ENCODE results near the gene SLFN5.
"Not testable (repeated sequence)": the region's sequence is repeated elsewhere in the genome, so short reads cannot be mapped to it uniquely, and the experiment has no call there.

The SLFN5 gene

GRCh38 chr17:35294756-35295155 lies 51.9 kb downstream of the SLFN5 start:
- Histone ChIP-seq H3K27ac (ENCODE audit: low read length) (no peak overlapping the region), H3K4me3 (ENCODE audit: low read depth in 1 of 2, low read length in 2 of 2) (no peak overlapping the region), H3K4me1 (ENCODE audit: control insufficient read depth in 1 of 2, insufficient read depth in 2 of 2, low read length in 2 of 2) (no peaks in the 10 kb centered on the region), H3K9me3 (ENCODE audit: control insufficient read depth in 1 of 2, low read length in 2 of 2) (no peaks in the 10 kb centered on the region), H3K36me3 (ENCODE audit: control insufficient read depth in 1 of 2, insufficient read depth in 2 of 2, low read length in 2 of 2) (no peaks in the 10 kb centered on the region), H3K27me3 (ENCODE audit: low read depth, low read length) (no peaks in the 10 kb centered on the region)

GRCh38 chr17:35295686-35296085 lies 52.8 kb downstream of the SLFN5 start:
- Histone ChIP-seq H3K36me3 (ENCODE audit: control insufficient read depth in 1 of 2, insufficient read depth in 2 of 2, low read length in 2 of 2) (no peaks in the 10 kb centered on the region), H3K27ac (ENCODE audit: low read length) (no peak overlapping the region), H3K4me3 (ENCODE audit: low read depth in 1 of 2, low read length in 2 of 2) (no peak overlapping the region), H3K27me3 (ENCODE audit: low read depth, low read length) (no peaks in the 10 kb centered on the region), H3K9me3 (ENCODE audit: control insufficient read depth in 1 of 2, low read length in 2 of 2) (no peaks in the 10 kb centered on the region), H3K4me1 (ENCODE audit: control insufficient read depth in 1 of 2, insufficient read depth in 2 of 2, low read length in 2 of 2) (no peaks in the 10 kb centered on the region)

- Histone ChIP-seq H3K4me3 (ENCODE audit: low read depth in 1 of 2, low read length in 2 of 2) (no peak overlapping the region), H3K36me3 (ENCODE audit: control insufficient read depth in 1 of 2, insufficient read depth in 2 of 2, low read length in 2 of 2) (no peaks in the 10 kb centered on the region), H3K9me3 (ENCODE audit: control insufficient read depth in 1 of 2, low read length in 2 of 2) (no peaks in the 10 kb centered on the region), H3K4me1 (ENCODE audit: control insufficient read depth in 1 of 2, insufficient read depth in 2 of 2, low read length in 2 of 2) (no peaks in the 10 kb centered on the region), H3K27me3 (ENCODE audit: low read depth, low read length) (no peaks in the 10 kb centered on the region), H3K27ac (ENCODE audit: low read length) (no peak overlapping the region)
Measured at GRCh38 chr17:35297666-35298065, 54.8 kb downstream of the SLFN5 start.

- Histone ChIP-seq H3K27me3 (ENCODE audit: low read depth, low read length) (no peaks in the 10 kb centered on the region), H3K9me3 (ENCODE audit: control insufficient read depth in 1 of 2, low read length in 2 of 2) (no peaks in the 10 kb centered on the region), H3K4me1 (ENCODE audit: control insufficient read depth in 1 of 2, insufficient read depth in 2 of 2, low read length in 2 of 2) (no peaks in the 10 kb centered on the region), H3K27ac (ENCODE audit: low read length) (no peak overlapping the region), H3K36me3 (ENCODE audit: control insufficient read depth in 1 of 2, insufficient read depth in 2 of 2, low read length in 2 of 2) (no peaks in the 10 kb centered on the region), H3K4me3 (ENCODE audit: low read depth in 1 of 2, low read length in 2 of 2) (no peak overlapping the region)
Measured at GRCh38 chr17:35298639-35299038, 55.8 kb downstream of the SLFN5 start.

- no peaks in the 10 kb centered on the region for H3K4me1 ChIP-seq (ENCODE audit: control insufficient read depth in 1 of 2, insufficient read depth in 2 of 2, low read length in 2 of 2)
- H3K36me3 ChIP-seq (ENCODE audit: control insufficient read depth in 1 of 2, insufficient read depth in 2 of 2, low read length in 2 of 2): no peaks in the 10 kb centered on the region
- no peak overlapping the region for H3K4me3 ChIP-seq (ENCODE audit: low read depth in 1 of 2, low read length in 2 of 2)
- no peak overlapping the region for H3K27ac ChIP-seq (ENCODE audit: low read length)
- H3K9me3 ChIP-seq (ENCODE audit: control insufficient read depth in 1 of 2, low read length in 2 of 2): no peaks in the 10 kb centered on the region
- H3K27me3 ChIP-seq (ENCODE audit: low read depth, low read length): no peaks in the 10 kb centered on the region
Measured at GRCh38 chr17:35299135-35299534, 56.3 kb downstream of the SLFN5 start.

GRCh38 chr17:35309345-35309744 lies 66.5 kb downstream of the SLFN5 start:
- H3K27ac ChIP-seq (ENCODE audit: low read length); H3K9me3 ChIP-seq (ENCODE audit: control insufficient read depth in 1 of 2, low read length in 2 of 2); H3K4me3 ChIP-seq (ENCODE audit: low read depth in 1 of 2, low read length in 2 of 2); H3K36me3 ChIP-seq (ENCODE audit: control insufficient read depth in 1 of 2, insufficient read depth in 2 of 2, low read length in 2 of 2); H3K27me3 ChIP-seq (ENCODE audit: low read depth, low read length): not testable (repeated sequence)
- H3K4me1 ChIP-seq (ENCODE audit: control insufficient read depth in 1 of 2, insufficient read depth in 2 of 2, low read length in 2 of 2): peaks cover 4 to 13% of the 10 kb centered on the region in 2 donors

- Histone ChIP-seq H3K4me3 (ENCODE audit: low read depth in 1 of 2, low read length in 2 of 2) (no peak overlapping the region), H3K36me3 (ENCODE audit: control insufficient read depth in 1 of 2, insufficient read depth in 2 of 2, low read length in 2 of 2) (no peaks in the 10 kb centered on the region), H3K9me3 (ENCODE audit: control insufficient read depth in 1 of 2, low read length in 2 of 2) (no peaks in the 10 kb centered on the region), H3K27ac (ENCODE audit: low read length) (no peak overlapping the region), H3K4me1 (ENCODE audit: control insufficient read depth in 1 of 2, insufficient read depth in 2 of 2, low read length in 2 of 2) (peaks cover 4 to 13% of the 10 kb centered on the region in 2 donors), H3K27me3 (ENCODE audit: low read depth, low read length) (peaks cover 5% of the 10 kb centered on the region)
Measured at GRCh38 chr17:35312346-35312745, 69.5 kb downstream of the SLFN5 start.

- peaks cover 5% of the 10 kb centered on the region for H3K27me3 ChIP-seq (ENCODE audit: low read depth, low read length)
- H3K27ac ChIP-seq (ENCODE audit: low read length): peak overlapping the region; percentile 8
- no peaks in the 10 kb centered on the region for H3K9me3 ChIP-seq (ENCODE audit: control insufficient read depth in 1 of 2, low read length in 2 of 2)
- peak overlapping the region; percentile 32 to 63 for H3K4me3 ChIP-seq (ENCODE audit: low read depth in 1 of 2, low read length in 2 of 2)
- H3K4me1 ChIP-seq (ENCODE audit: control insufficient read depth in 1 of 2, insufficient read depth in 2 of 2, low read length in 2 of 2): peaks cover 4 to 13% of the 10 kb centered on the region in 2 donors
- H3K36me3 ChIP-seq (ENCODE audit: control insufficient read depth in 1 of 2, insufficient read depth in 2 of 2, low read length in 2 of 2): no peaks in the 10 kb centered on the region
Measured at GRCh38 chr17:35312790-35313711, 70.2 kb downstream of the SLFN5 start.

GRCh38 chr17:35313875-35314409 lies 71.1 kb downstream of the SLFN5 start:
- H3K36me3 ChIP-seq (ENCODE audit: control insufficient read depth in 1 of 2, insufficient read depth in 2 of 2, low read length in 2 of 2): no peaks in the 10 kb centered on the region
- peak overlapping the region; percentile 32 to 63 for H3K4me3 ChIP-seq (ENCODE audit: low read depth in 1 of 2, low read length in 2 of 2)
- H3K9me3 ChIP-seq (ENCODE audit: control insufficient read depth in 1 of 2, low read length in 2 of 2): no peaks in the 10 kb centered on the region
- H3K27ac ChIP-seq (ENCODE audit: low read length): no peak overlapping the region
- peaks cover 4 to 13% of the 10 kb centered on the region in 2 donors for H3K4me1 ChIP-seq (ENCODE audit: control insufficient read depth in 1 of 2, insufficient read depth in 2 of 2, low read length in 2 of 2)
- peaks cover 5% of the 10 kb centered on the region for H3K27me3 ChIP-seq (ENCODE audit: low read depth, low read length)

- Histone ChIP-seq H3K4me1 (ENCODE audit: control insufficient read depth in 1 of 2, insufficient read depth in 2 of 2, low read length in 2 of 2) (peaks cover 4 to 13% of the 10 kb centered on the region in 2 donors), H3K4me3 (ENCODE audit: low read depth in 1 of 2, low read length in 2 of 2) (no peak overlapping the region), H3K36me3 (ENCODE audit: control insufficient read depth in 1 of 2, insufficient read depth in 2 of 2, low read length in 2 of 2) (no peaks in the 10 kb centered on the region), H3K27ac (ENCODE audit: low read length) (no peak overlapping the region), H3K27me3 (ENCODE audit: low read depth, low read length) (peaks cover 5% of the 10 kb centered on the region), H3K9me3 (ENCODE audit: control insufficient read depth in 1 of 2, low read length in 2 of 2) (no peaks in the 10 kb centered on the region)
Measured at GRCh38 chr17:35314415-35315216, 71.7 kb downstream of the SLFN5 start.

GRCh38 chr17:35315283-35315682 lies 72.4 kb downstream of the SLFN5 start:
- peaks cover 5% of the 10 kb centered on the region for H3K27me3 ChIP-seq (ENCODE audit: low read depth, low read length)
- H3K27ac ChIP-seq (ENCODE audit: low read length): no peak overlapping the region
- no peak overlapping the region for H3K4me3 ChIP-seq (ENCODE audit: low read depth in 1 of 2, low read length in 2 of 2)
- no peaks in the 10 kb centered on the region for H3K9me3 ChIP-seq (ENCODE audit: control insufficient read depth in 1 of 2, low read length in 2 of 2)
- H3K36me3 ChIP-seq (ENCODE audit: control insufficient read depth in 1 of 2, insufficient read depth in 2 of 2, low read length in 2 of 2): no peaks in the 10 kb centered on the region
- H3K4me1 ChIP-seq (ENCODE audit: control insufficient read depth in 1 of 2, insufficient read depth in 2 of 2, low read length in 2 of 2): peaks cover 4 to 13% of the 10 kb centered on the region in 2 donors
